GM06990 (cell line): Measurements from ENCODE around the gene PHACTR1.

Source experiments
- DNase-seq: peaks from one replicate; pipeline ENCODE4 v3.0.0-alpha.2; 2011; ENCODE audit not compliant: insufficient read length; ENCODE audit errors: extremely low read depth
- H3K27me3 ChIP-seq: replicated peaks from 2 replicates; pipeline ENCODE4 v1.6.0; 2011; ENCODE audit warnings: low read length; ENCODE audit not compliant: control insufficient read depth, insufficient read depth
- H3K36me3 ChIP-seq: 2 replicates; pipeline ENCODE4 v1.5.1; 2011; ENCODE audit warnings: low read length; ENCODE audit not compliant: control insufficient read depth, insufficient read depth
- H3K4me3 ChIP-seq: replicated peaks from 2 replicates; pipeline ENCODE4 v1.5.1; 2011; ENCODE audit warnings: low read depth, mild to moderate bottlenecking, control low read depth, low read length
- CTCF ChIP-seq: IDR thresholded peaks from 2 replicates; pipeline ENCODE4 v1.5.1; 2011; ENCODE audit warnings: low read length, control low read depth, mild to moderate bottlenecking, inconsistent platforms; ENCODE audit not compliant: insufficient read depth, poor library complexity, severe bottlenecking

PHACTR1 gene

GRCh38 chr6:12896208-12896733, 179.7 kb downstream of the PHACTR1 start:
- Histone ChIP-seq H3K4me3 (no peak overlapping the region), H3K27me3 (no peaks in the 10 kb centered on the region; the same call in none of the 2 replicates), H3K36me3 (no peaks in the 10 kb centered on the region)
- DNase-seq = no peak
- no peak for TF ChIP-seq CTCF

- no peak for DNase-seq
- no peak overlapping the region for H3K4me3 ChIP-seq
- H3K27me3 ChIP-seq = no peaks in the 10 kb centered on the region; the same call in none of the 2 replicates
- no peaks in the 10 kb centered on the region for H3K36me3 ChIP-seq
- TF ChIP-seq CTCF = no peak
These were observed 182.0 kb downstream of the PHACTR1 start for GRCh38 chr6:12898603-12899002.

GRCh38 chr6:12899046-12899833, 182.7 kb downstream of the PHACTR1 start:
- H3K27me3 ChIP-seq = no peaks in the 10 kb centered on the region; the same call in none of the 2 replicates
- H3K36me3 ChIP-seq = no peaks in the 10 kb centered on the region
- no peak for DNase-seq
- no peak for TF ChIP-seq CTCF
- H3K4me3 ChIP-seq = no peak overlapping the region

GRCh38 chr6:12903246-12903645, 186.7 kb downstream of the PHACTR1 start:
- Histone ChIP-seq H3K36me3 (no peaks in the 10 kb centered on the region), H3K27me3 (no peaks in the 10 kb centered on the region; the same call in none of the 2 replicates), H3K4me3 (no peak overlapping the region)
- no peak for DNase-seq
- no peak for TF ChIP-seq CTCF

- no peak overlapping the region for H3K4me3 ChIP-seq
- no peak for DNase-seq
- TF ChIP-seq CTCF = no peak
- no peaks in the 10 kb centered on the region for H3K36me3 ChIP-seq
- peaks cover 2% of the 10 kb centered on the region for H3K27me3 ChIP-seq
These were observed 193.3 kb downstream of the PHACTR1 start for GRCh38 chr6:12909833-12910232.
